Stimulated activated CD8-positive, alpha-beta memory T cell treated with anti-CD3 and anti-CD28 coated beads, Interleukin-4, amount 100 ng/mL, for 1 hour (primary cell): Measurements from ENCODE around the gene TBXAS1.

ENCODE experiments used
- DNase-seq, 2 donors: peaks; one replicate each; pipeline ENCODE4 v3.0.0-alpha.2; 2020; ENCODE audit warnings: low read depth in 2 of 2, low spot score in 1 of 2

Gene TBXAS1

DNA sequence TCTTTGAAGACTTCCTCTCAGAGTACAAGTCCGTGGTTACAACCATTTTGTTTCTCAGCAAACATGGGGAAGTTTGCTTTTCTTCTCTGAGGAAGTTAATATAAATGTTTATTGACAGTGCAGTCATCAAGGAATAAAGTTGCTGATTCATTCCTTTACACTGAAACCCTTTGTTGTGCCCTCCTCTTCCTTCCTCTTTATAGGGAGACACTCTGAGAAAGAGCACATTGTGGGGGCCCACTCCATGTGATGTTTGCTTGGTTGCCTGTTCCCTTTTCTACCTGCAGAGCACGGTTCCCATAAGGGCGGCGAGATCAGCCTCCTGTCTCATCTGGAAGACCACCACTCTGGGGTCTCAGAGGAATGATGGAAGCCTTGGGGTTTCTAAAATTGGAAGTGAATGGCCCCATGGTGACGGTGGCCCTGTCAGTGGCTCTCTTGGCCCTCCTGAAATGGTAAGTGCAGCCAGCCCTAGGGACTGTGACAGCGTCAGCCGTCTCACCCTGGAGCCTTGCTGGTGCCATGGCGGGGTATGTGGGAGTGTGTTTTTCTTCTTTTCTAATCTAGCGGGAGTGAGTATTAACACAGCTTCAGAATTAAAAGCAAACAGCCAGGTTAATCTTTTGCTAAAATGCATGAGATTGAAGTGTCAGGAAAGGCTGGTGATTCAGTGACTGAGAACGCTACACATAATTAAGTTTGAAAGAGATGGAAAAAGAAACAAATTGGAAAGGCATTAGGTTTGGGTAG, at the start of gene TBXAS1:
Gene TBXAS1 (plus strand): TSS at position 240 of the 750 bp plus-strand sequence. CDS start 127 bp downstream, at position 367.
- no peak for DNase-seq

- DNase-seq: no peak
These were observed 46.1 kb upstream of the TBXAS1 start for GRCh38 chr7:139782932-139783331.

GRCh38 chr7:139783647-139784385, 45.2 kb upstream of the TBXAS1 start:
- DNase-seq: no peak

DNA sequence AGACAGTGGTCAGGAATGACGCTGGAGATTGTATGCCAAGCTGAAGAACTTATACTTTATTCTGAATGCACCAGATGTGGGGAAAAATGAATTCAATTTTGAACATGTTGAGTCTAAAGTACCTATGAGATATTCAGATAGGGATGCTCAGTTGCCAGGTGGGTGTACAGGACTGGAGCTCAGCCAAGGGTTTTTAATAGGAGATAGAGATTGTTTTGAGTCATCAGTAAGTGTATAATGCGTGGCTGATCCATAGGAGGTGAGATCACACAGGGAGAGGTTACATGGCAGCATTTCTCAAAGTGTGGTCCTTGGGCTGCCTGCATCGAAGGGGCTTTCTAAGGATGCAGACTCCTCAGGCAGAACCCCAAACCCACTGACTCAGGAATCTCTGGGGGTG, 44.4 kb upstream of the TBXAS1 start:
- DNase-seq: no peak

DNA sequence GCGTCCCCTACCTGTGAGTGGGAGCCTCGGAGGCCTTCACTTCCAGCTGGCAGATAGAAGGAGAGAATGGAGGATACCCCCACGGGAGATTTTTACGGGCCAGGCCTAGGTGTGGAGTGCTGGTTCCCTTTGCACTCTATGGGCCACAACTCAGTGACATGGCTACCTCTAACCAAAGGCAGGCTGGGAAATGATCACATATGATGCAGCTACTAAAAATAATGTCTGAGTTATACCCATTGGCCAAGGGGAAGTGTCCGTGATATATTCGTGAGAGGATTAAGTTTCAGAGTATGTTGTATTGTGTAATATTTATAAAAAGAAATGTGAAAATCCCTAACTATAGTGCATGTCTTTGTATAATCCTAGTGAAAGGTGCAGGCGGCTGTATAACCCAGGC, 37.7 kb upstream of the TBXAS1 start:
- DNase-seq: no peak

- no peak for DNase-seq
These were observed 31.5 kb upstream of the TBXAS1 start for GRCh38 chr7:139797607-139798006.

DNA sequence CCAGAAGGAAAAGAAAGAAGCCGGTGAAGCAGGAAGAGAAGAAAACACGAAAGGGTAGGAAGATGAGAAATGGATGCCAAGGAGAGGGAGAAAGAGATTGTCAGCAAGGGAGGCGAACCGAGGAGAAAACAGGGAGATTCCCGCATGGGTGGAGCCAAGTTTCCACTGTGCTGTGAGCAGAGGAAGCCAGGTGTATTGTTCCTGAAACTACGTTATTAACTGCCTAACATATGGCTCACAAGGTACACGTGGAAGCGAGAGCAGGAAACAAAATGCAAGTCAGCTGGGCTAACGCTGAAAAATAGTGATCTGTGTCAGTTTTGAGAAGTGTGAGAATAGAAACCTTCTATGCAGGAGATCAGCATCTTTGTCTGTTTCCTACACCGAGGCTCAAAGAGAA, 30.8 kb upstream of the TBXAS1 start:
- no peak for DNase-seq

- DNase-seq: no peak
These were observed 30.2 kb upstream of the TBXAS1 start for GRCh38 chr7:139798892-139799291.

GRCh38 chr7:139799586-139799985, 29.5 kb upstream of the TBXAS1 start:
- no peak for DNase-seq

- DNase-seq: no peak
These were observed 24.5 kb upstream of the TBXAS1 start for GRCh38 chr7:139804571-139804970.

- DNase-seq: no peak
These were observed 22.1 kb upstream of the TBXAS1 start for GRCh38 chr7:139807009-139807408.

DNA sequence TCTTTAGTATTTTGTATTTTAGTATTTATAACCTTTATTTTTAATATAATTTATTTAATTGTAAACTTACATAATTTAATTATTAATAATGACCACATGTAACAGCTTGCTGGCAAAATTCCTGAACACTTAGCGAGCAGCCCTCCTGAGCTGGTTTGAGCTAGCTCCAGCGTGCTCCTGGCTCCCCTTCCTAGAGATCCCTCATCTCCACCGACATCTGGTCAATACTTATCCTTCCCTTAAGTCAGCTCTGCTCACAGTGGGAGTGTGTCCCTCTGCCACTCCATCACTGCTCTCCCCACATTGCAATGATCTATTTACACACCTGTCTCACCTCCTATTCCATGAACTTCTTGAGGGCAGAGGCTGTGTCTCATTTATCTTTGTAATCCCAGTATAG, 20.6 kb upstream of the TBXAS1 start:
- no peak for DNase-seq

DNA sequence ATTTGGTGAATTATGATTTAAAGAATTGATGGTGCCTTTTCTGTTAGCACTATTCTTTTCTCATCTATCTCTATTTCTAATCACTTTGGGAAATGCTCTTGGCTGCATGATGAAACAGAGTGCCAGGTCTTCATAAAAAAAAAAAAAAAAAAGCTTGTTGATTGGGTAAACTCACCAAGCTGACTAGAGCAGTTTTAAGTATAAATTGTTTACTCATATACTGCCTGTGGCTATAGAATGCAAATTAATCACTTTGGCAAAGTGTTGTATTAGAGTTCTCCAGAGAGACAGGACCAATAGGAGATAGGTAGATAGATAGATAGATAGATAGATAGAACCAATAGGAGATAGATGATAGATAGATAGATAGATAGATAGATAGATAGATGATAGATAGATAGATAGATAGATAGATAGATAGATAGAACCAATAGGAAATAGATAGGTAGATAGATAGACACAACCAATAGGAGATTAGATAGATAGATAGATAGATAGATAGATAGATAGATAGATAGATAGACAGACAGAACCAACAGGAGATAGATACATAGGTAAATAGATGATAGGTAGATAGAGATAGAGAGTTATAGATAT, 20.1 kb upstream of the TBXAS1 start:
- DNase-seq: no peak

GRCh38 chr7:139811066-139811465, 18.0 kb upstream of the TBXAS1 start:
- no peak for DNase-seq

- DNase-seq: no peak
These were observed 15.9 kb upstream of the TBXAS1 start for GRCh38 chr7:139813151-139813550.

DNA sequence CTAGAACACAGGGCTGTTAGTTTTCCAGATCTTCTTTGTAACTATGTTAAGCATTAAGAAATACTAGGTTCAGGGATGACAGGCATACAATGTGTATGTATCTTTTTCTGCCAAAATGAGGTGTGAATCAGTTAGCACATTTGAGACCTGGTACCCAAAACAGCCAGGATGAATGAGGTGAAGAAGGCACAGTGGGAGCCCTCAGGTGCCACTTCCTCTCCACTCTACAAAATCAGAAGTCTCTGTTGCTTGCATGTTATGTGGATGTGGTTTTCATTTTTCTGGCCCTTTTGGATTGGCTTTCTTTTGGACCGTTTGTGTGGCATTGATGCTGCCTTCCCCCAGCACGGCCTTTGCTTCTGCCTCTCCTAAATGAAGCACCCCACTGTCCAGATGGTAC, 15.4 kb upstream of the TBXAS1 start:
- DNase-seq: no peak

DNA sequence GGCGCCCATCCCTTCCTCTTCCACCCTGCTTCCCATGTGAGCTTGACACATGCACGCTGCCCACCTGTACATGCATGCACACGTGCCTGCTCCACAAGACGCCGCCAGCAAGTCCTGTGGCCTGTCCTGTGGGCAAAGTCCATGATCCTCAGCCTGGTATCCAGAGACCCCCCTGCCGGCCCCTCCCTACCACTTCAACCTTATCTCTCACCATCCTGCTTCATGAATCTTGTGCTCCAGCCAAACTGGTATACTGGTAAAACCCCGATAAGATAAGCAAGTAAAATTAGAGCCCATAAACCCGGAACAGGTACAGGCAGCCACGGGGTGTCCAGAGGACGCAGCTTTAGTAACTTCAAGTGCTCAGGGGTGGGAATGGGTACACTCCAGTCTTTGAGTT, 11.8 kb upstream of the TBXAS1 start:
- no peak for DNase-seq

- DNase-seq: no peak
These were observed 9.0 kb upstream of the TBXAS1 start for GRCh38 chr7:139820089-139820488.

DNA sequence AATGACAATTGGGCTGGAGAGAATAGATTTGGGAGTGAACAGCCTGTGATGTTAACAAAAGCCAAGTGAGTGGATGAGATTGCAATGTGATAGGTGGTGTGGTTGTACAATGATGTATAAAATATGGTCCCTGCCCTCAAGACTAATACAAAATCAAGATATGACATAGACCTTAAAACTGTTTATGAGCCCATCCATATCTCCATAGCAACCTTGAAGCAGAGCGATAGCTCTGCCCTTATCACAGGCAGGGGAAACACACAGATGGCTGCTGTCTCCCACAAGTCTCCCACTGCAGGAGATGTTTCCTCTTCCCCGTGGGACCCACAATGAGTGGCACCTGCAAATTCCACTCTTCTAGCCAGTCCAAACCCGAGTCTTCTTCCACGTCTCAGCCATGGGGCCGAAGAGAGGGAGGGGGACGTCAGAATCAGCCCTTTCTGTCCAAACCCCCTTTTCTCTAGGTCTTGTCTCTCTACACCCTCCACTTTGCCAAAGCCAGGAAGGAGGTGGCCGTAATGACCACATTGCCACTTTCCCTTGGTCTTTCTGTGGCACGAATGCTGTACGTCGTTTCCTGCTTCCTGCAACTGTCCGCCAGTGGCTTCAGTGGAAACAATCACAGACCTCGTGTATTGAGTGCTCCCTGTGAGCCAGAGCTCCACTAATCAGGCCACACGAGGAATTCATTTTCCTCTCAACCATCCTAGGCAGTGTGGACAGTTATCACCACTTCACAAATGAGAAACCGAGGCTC, 7.5 kb upstream of the TBXAS1 start:
- DNase-seq: no peak

DNA sequence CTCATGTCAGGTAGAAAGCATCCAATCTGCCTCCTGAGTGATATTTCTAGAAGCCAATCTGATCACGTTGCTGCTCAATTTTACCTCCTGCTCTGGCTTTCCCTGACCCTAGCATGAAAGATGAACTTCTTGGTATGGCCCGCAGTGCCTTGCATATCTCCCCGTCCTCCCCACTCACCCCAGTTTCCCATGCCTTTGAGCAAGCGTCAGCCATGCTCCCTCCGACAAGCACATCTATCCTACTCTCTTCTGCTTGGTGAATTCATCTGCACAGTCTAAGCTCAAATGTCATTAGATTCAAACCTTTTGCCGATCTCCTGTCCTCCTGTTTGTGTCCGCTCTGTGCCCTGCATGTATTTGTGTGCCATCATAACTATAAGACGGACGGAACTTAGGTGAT, 6.2 kb upstream of the TBXAS1 start:
- DNase-seq: no peak

DNA sequence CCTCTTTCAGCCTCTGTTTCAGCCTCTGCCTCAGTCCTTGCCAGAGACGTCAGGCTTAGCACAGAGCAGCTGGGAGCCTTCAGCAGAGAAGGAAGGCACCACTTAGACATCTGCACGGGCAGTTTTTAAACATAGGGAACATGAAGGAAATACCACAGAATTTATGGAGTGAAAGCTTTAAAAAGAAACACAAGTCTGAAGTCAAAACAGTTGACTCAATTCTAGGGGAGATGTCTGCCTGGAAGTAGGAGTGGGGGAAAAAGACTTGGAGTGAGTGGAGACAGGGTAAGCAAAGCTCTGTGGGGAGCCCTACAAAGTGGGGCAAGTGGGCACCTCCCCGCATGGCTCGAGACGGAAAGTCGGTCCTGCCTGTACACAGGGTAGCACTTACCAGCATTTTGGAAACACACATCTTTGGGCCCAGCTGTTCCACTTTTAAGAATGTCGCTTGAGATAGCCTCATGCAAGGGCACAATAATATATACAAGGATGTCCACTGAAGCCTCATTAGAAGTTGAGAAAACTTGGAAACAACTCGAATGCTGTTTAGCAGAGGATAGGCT, 5.0 kb upstream of the TBXAS1 start:
- no peak for DNase-seq
